ENCODE data around the gene TERT.

DNA sequence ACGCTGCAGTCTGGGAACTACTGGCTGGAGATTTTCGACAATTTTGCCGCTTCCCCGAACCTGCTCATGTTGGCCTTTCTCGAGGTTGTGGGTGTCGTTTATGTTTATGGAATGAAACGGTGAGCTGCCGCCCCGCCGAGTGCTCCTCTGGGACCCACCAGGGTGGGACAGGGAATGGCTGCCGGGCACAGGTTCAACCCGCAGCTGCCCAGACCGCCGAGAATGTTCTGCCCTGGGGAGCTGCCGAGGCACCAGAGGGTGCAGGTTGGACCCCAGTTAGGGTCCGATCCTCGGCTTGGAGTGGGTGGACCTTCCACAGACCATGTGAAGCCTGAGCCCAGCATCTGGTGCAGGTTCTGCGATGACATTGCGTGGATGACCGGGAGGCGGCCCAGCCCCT lies 50.6 kb downstream of the TERT start:
- TF ChIP-seq, protein P1, sequence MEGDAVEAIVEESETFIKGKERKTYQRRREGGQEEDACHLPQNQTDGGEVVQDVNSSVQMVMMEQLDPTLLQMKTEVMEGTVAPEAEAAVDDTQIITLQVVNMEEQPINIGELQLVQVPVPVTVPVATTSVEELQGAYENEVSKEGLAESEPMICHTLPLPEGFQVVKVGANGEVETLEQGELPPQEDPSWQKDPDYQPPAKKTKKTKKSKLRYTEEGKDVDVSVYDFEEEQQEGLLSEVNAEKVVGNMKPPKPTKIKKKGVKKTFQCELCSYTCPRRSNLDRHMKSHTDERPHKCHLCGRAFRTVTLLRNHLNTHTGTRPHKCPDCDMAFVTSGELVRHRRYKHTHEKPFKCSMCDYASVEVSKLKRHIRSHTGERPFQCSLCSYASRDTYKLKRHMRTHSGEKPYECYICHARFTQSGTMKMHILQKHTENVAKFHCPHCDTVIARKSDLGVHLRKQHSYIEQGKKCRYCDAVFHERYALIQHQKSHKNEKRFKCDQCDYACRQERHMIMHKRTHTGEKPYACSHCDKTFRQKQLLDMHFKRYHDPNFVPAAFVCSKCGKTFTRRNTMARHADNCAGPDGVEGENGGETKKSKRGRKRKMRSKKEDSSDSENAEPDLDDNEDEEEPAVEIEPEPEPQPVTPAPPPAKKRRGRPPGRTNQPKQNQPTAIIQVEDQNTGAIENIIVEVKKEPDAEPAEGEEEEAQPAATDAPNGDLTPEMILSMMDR (conservative IDR thresholded peaks at IDR 0.05; ENCODE audit: low read length): no peak
- no peak for TF ChIP-seq EZH2phosphoT487 (IDR thresholded peaks at IDR 0.05; ENCODE audit: borderline replicate concordance)
